ENCODE results near the gene PCDH9.
A peak's percentile ranks its signal among the peaks of the same experiment; 100 is the strongest.

PCDH9 gene

DNA sequence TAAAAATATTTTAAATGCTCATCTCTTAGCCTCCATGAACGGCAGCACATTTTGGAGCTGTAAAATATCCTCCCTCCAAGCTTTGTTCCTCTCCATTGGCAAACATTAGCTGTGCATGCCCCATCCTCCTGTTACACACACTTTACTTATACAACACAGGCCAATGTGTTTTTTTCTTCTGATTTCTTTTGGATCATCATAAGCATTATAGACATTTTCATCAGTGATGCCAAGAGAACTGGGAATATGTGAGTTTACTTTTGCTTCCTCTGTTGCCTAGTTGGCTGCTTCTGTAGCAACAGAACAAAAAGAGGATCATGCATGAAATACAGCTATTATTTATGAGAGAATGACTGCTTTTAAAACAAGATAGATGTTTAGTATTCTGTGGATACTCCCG is 142.6 kb downstream of the PCDH9 start:
- Histone ChIP-seq H2BK15ac (ENCODE audit: low read length) (no peak overlapping the region), H2BK120ac (ENCODE audit: low read depth, low read length) (no peak overlapping the region), H4K91ac (ENCODE audit: low read depth, low read length, poor library complexity) (no peak overlapping the region), H3K14ac (ENCODE audit: low read length) (no peak overlapping the region), H3K18ac (ENCODE audit: low read length) (no peak overlapping the region), H3K4ac (ENCODE audit: low read length) (no peak overlapping the region), H3K36me3 (replicated peaks in 1 of 2; ENCODE audit: control insufficient read depth in 2 of 2, insufficient read depth in 2 of 2, low read length in 2 of 2) (no peaks in the 10 kb centered on the region), H2BK5ac (ENCODE audit: low read length) (no peak overlapping the region), H3K4me3 (ENCODE audit: low read length in 2 of 2) (no peak overlapping the region), H3K79me1 (ENCODE audit: low read depth, low read length) (no peaks in the 10 kb centered on the region), H3K27ac (replicated peaks; ENCODE audit: low read length) (no peak overlapping the region), H3K4me1 (ENCODE audit: control insufficient read depth in 2 of 2, insufficient read depth in 1 of 2, low read depth in 1 of 2, low read length in 2 of 2) (peaks cover 0 to 15% of the 10 kb centered on the region in 2 donors), H3K27me3 (ENCODE audit: control insufficient read depth in 3 of 3, insufficient read depth in 3 of 3, low read depth in 1 of 3, low read length in 3 of 3) (no peaks in the 10 kb centered on the region), H2BK12ac (ENCODE audit: low read length) (no peak overlapping the region), H3K9me3 (replicated peaks in 1 of 2; ENCODE audit: control insufficient read depth in 2 of 2, insufficient read depth in 1 of 2, low read depth in 1 of 2, low read length in 2 of 2) (no peaks in the 10 kb centered on the region), H2AFZ (ENCODE audit: low read length) (peak overlapping the region; percentile 59), H4K8ac (ENCODE audit: low read depth, low read length) (no peak overlapping the region), H3K4me2 (ENCODE audit: insufficient read depth, low read length, poor library complexity, severe bottlenecking) (no peak overlapping the region), H3K9ac (ENCODE audit: low read depth, low read length, poor library complexity) (no peak overlapping the region), H3K23ac (ENCODE audit: low read depth, low read length, poor library complexity) (no peak overlapping the region), H2AK5ac (ENCODE audit: low read depth, low read length) (no peak overlapping the region)
- DNase-seq (ENCODE audit: low spot score): no peak
- no CpG with 5 or more reads among the region's 2 CpGs for WGBS, 2 donors (ENCODE audit: extremely low coverage in 2 of 2, insufficient read length in 2 of 2, insufficient replicate concordance in 1 of 2)

DNA sequence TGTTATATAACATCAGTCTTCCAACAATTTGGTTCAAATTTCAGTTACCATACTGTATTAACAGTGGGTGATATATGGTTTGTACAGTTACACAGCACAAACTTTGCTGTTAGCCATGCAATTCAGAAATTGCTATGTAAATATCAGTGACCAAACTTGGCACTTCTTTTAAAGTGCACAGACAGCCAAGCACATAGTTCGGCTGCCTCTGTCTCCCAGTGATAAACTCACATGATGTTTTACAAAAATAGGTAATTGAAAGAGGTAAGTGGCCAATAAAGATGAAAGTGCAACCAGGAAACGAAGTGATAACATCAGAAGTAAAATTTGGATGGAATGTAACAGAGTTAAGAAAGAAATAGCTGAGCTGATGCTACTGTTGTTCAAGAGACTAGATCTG is 143.9 kb downstream of the PCDH9 start:
- Histone ChIP-seq H3K9me3 (replicated peaks in 1 of 2; ENCODE audit: control insufficient read depth in 2 of 2, insufficient read depth in 1 of 2, low read depth in 1 of 2, low read length in 2 of 2) (no peaks in the 10 kb centered on the region), H2BK15ac (ENCODE audit: low read length) (no peak overlapping the region), H3K4me3 (ENCODE audit: low read length in 2 of 2) (no peak overlapping the region), H3K18ac (ENCODE audit: low read length) (no peak overlapping the region), H2BK5ac (ENCODE audit: low read length) (no peak overlapping the region), H2BK12ac (ENCODE audit: low read length) (no peak overlapping the region), H2BK120ac (ENCODE audit: low read depth, low read length) (no peak overlapping the region), H2AFZ (ENCODE audit: low read length) (no peak overlapping the region), H3K27me3 (ENCODE audit: control insufficient read depth in 3 of 3, insufficient read depth in 3 of 3, low read depth in 1 of 3, low read length in 3 of 3) (no peaks in the 10 kb centered on the region), H3K4me2 (ENCODE audit: insufficient read depth, low read length, poor library complexity, severe bottlenecking) (no peak overlapping the region), H3K36me3 (replicated peaks in 1 of 2; ENCODE audit: control insufficient read depth in 2 of 2, insufficient read depth in 2 of 2, low read length in 2 of 2) (no peaks in the 10 kb centered on the region), H3K4ac (ENCODE audit: low read length) (no peak overlapping the region), H3K27ac (replicated peaks; ENCODE audit: low read length) (no peak overlapping the region), H4K8ac (ENCODE audit: low read depth, low read length) (no peak overlapping the region), H2AK5ac (ENCODE audit: low read depth, low read length) (no peak overlapping the region), H3K4me1 (ENCODE audit: control insufficient read depth in 2 of 2, insufficient read depth in 1 of 2, low read depth in 1 of 2, low read length in 2 of 2) (peaks cover 0 to 23% of the 10 kb centered on the region in 2 donors), H3K9ac (ENCODE audit: low read depth, low read length, poor library complexity) (no peak overlapping the region), H3K79me1 (ENCODE audit: low read depth, low read length) (no peaks in the 10 kb centered on the region), H3K23ac (ENCODE audit: low read depth, low read length, poor library complexity) (no peak overlapping the region), H3K14ac (ENCODE audit: low read length) (no peak overlapping the region), H4K91ac (ENCODE audit: low read depth, low read length, poor library complexity) (no peak overlapping the region)
- whole genome bisulfite sequencing, 2 donors (ENCODE audit: extremely low coverage in 2 of 2, insufficient read length in 2 of 2, insufficient replicate concordance in 1 of 2): no CpG with 5 or more reads among the region's 2 CpGs
- DNase-seq (ENCODE audit: low spot score): no peak

DNA sequence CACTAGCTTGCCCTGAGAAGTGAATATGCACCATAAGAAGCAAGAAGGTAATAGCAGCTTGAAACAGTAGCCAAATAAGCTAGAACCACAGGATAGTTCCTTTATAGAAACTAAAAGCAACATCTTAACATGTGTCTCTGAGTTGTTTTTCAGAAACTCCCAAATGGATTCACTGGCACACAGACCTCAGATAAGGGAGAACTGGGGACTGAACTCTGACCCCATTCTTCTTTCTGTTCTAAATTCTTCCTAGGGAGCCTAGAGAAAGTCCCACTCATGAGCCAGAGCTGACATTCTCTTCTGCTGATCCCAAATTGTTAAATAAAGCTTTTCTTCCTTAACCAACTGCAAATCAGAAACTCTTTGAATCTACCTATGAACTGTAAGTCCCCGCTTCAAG is 146.1 kb downstream of the PCDH9 start:
- Histone ChIP-seq H2BK15ac (ENCODE audit: low read length) (no peak overlapping the region), H3K4ac (ENCODE audit: low read length) (no peak overlapping the region), H3K4me3 (ENCODE audit: low read length in 2 of 2) (no peak overlapping the region), H3K14ac (ENCODE audit: low read length) (no peak overlapping the region), H3K4me2 (ENCODE audit: insufficient read depth, low read length, poor library complexity, severe bottlenecking) (no peak overlapping the region), H2AK5ac (ENCODE audit: low read depth, low read length) (no peak overlapping the region), H2BK120ac (ENCODE audit: low read depth, low read length) (no peak overlapping the region), H2BK5ac (ENCODE audit: low read length) (no peak overlapping the region), H3K4me1 (ENCODE audit: control insufficient read depth in 2 of 2, insufficient read depth in 1 of 2, low read depth in 1 of 2, low read length in 2 of 2) (peaks cover 0 to 23% of the 10 kb centered on the region in 2 donors), H3K27me3 (ENCODE audit: control insufficient read depth in 3 of 3, insufficient read depth in 3 of 3, low read depth in 1 of 3, low read length in 3 of 3) (no peaks in the 10 kb centered on the region), H3K27ac (replicated peaks; ENCODE audit: low read length) (no peak overlapping the region), H3K9me3 (replicated peaks in 1 of 2; ENCODE audit: control insufficient read depth in 2 of 2, insufficient read depth in 1 of 2, low read depth in 1 of 2, low read length in 2 of 2) (no peaks in the 10 kb centered on the region), H3K23ac (ENCODE audit: low read depth, low read length, poor library complexity) (no peak overlapping the region), H3K79me1 (ENCODE audit: low read depth, low read length) (no peaks in the 10 kb centered on the region), H4K8ac (ENCODE audit: low read depth, low read length) (no peak overlapping the region), H3K9ac (ENCODE audit: low read depth, low read length, poor library complexity) (no peak overlapping the region), H2BK12ac (ENCODE audit: low read length) (no peak overlapping the region), H2AFZ (ENCODE audit: low read length) (peak overlapping the region; percentile 68), H3K18ac (ENCODE audit: low read length) (no peak overlapping the region), H3K36me3 (replicated peaks in 1 of 2; ENCODE audit: control insufficient read depth in 2 of 2, insufficient read depth in 2 of 2, low read length in 2 of 2) (no peaks in the 10 kb centered on the region), H4K91ac (ENCODE audit: low read depth, low read length, poor library complexity) (no peak overlapping the region)
- WGBS, 2 donors (ENCODE audit: extremely low coverage in 2 of 2, insufficient read length in 2 of 2, insufficient replicate concordance in 1 of 2): no CpG with 5 or more reads among the region's 1 CpG
- DNase-seq (ENCODE audit: low spot score): no peak

DNA sequence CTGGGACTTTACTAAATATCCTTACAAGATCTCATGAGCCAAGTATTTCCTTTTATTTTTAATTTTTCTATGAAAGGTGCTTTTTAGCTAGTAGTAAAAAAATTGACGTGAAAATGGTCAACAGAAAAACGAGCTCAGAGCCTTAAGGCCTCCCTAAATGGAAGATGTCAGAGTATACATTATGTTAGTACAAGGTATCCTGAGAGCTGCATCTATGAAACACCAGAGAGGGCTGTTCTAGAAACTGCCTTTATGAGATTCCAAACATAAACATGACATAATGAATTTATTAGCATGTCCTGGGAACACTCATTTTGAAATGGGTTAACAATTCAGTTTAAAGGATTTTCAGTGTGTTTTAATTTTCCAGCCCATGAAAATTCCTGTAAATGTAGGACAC is 146.6 kb downstream of the PCDH9 start:
- no peak overlapping the region for H3K27ac ChIP-seq (replicated peaks; ENCODE audit: low read length)
- no CpG with 5 or more reads among the region's 2 CpGs for WGBS, 2 donors (ENCODE audit: extremely low coverage in 2 of 2, insufficient read length in 2 of 2, insufficient replicate concordance in 1 of 2)

More for the DNA sequence above, 146.6 kb downstream of the PCDH9 start:
- Histone ChIP-seq H4K91ac (ENCODE audit: low read depth, low read length, poor library complexity) (no peak overlapping the region), H2BK120ac (ENCODE audit: low read depth, low read length) (no peak overlapping the region), H2BK15ac (ENCODE audit: low read length) (no peak overlapping the region), H2AK5ac (ENCODE audit: low read depth, low read length) (no peak overlapping the region), H3K4ac (ENCODE audit: low read length) (no peak overlapping the region), H2AFZ (ENCODE audit: low read length) (peak overlapping the region; percentile 68), H3K36me3 (replicated peaks in 1 of 2; ENCODE audit: control insufficient read depth in 2 of 2, insufficient read depth in 2 of 2, low read length in 2 of 2) (no peaks in the 10 kb centered on the region), H3K23ac (ENCODE audit: low read depth, low read length, poor library complexity) (no peak overlapping the region), H3K4me1 (ENCODE audit: control insufficient read depth in 2 of 2, insufficient read depth in 1 of 2, low read depth in 1 of 2, low read length in 2 of 2) (peaks cover 0 to 23% of the 10 kb centered on the region in 2 donors), H3K4me3 (ENCODE audit: low read length in 2 of 2) (no peak overlapping the region), H3K18ac (ENCODE audit: low read length) (no peak overlapping the region), H3K79me1 (ENCODE audit: low read depth, low read length) (no peaks in the 10 kb centered on the region), H3K9me3 (replicated peaks in 1 of 2; ENCODE audit: control insufficient read depth in 2 of 2, insufficient read depth in 1 of 2, low read depth in 1 of 2, low read length in 2 of 2) (no peaks in the 10 kb centered on the region), H2BK12ac (ENCODE audit: low read length) (no peak overlapping the region), H4K8ac (ENCODE audit: low read depth, low read length) (no peak overlapping the region), H3K4me2 (ENCODE audit: insufficient read depth, low read length, poor library complexity, severe bottlenecking) (no peak overlapping the region), H3K9ac (ENCODE audit: low read depth, low read length, poor library complexity) (no peak overlapping the region), H2BK5ac (ENCODE audit: low read length) (no peak overlapping the region), H3K27me3 (ENCODE audit: control insufficient read depth in 3 of 3, insufficient read depth in 3 of 3, low read depth in 1 of 3, low read length in 3 of 3) (no peaks in the 10 kb centered on the region), H3K14ac (ENCODE audit: low read length) (no peak overlapping the region)
- no peak for DNase-seq (ENCODE audit: low spot score)

All from neuronal stem cell (in vitro differentiated cells).